HepG2 (cell line): ENCODE data around the gene AGRN. TPM values are rescaled to one million over a fixed set of nuclear protein-coding genes. Genes with fewer than 3 reads are reported as not detected.

Experiments
- ATAC-seq: fragments of 200-7000 bp; cut with Tn5 transposase; 3 replicates; pipeline ENCODE4 v1.9.1; 2020; ENCODE audit warnings: mild to moderate bottlenecking, moderate library complexity
- BruUV-seq: library from RNA; stranded (reverse); fragments of 400-500 nt; replicated peaks from 2 replicates; lab custom pipeline; 2021; lab: Mats Ljungman, UMichigan
- CTCF ChIA-PET: fragments of 300-600 bp; formaldehyde crosslinking; extraction: SDS; loops from one replicate; lab custom pipeline; 2021; ENCODE audit warnings: low total read pairs, inconsistent platforms, low intra/inter-chr PET ratio; lab: Yijun Ruan, JAX
- POLR2A ChIA-PET: fragments of 350-600 bp; sonication (Branson Sonifier 250); formaldehyde crosslinking; loops from one replicate; lab custom pipeline; 2020; ENCODE audit warnings: antibody characterized with exemption, inconsistent platforms; lab: Yijun Ruan, JAX
- DNase-seq: peaks from one replicate; pipeline ENCODE4 v3.0.0-alpha.2; 2015; ENCODE audit warnings: low spot score
- FAIRE-seq: peaks from 3 replicates; lab custom pipeline; 2011; peaks lifted over from hg19 to GRCh38; lab: Jason Lieb, UNC
- H2AFZ ChIP-seq: one replicate; pipeline ENCODE4 v1.6.1; 2011; ENCODE audit warnings: low read length, inconsistent platforms
- H3K27ac ChIP-seq: fragments of 300-600 bp; 3 replicates; pipeline ENCODE4 v1.8.0; 2011; ENCODE audit warnings: mixed run types, mild to moderate bottlenecking, mixed read lengths, low read length, inconsistent platforms; ENCODE audit not compliant: insufficient read depth; ENCODE audit errors: extremely low read length
- H3K27me3 ChIP-seq, 2 experiments: fragments of 200-600 bp in 1 of 2; 2 replicates in 1 of 2; 3 replicates in 1 of 2; pipeline versions ENCODE4 v1.6.0 to v1.8.0; 2011; ENCODE audit warnings: low read length in 2 of 2, mild to moderate bottlenecking in 2 of 2, moderate library complexity in 2 of 2, inconsistent platforms in 1 of 2; ENCODE audit not compliant: insufficient read depth in 2 of 2, control insufficient read depth in 1 of 2
- H3K36me3 ChIP-seq, 2 experiments: fragments of 200-600 bp in 1 of 2; replicated peaks in 1 of 2; 2 replicates in 1 of 2; 3 replicates in 1 of 2; pipeline versions ENCODE4 v1.5.1 to v1.8.0; 2011; ENCODE audit warnings: low read length in 2 of 2, inconsistent platforms in 1 of 2; ENCODE audit not compliant: insufficient read depth in 2 of 2, control insufficient read depth in 1 of 2
- H3K4me1 ChIP-seq: 2 replicates; pipeline ENCODE4 v1.5.1; 2012; ENCODE audit warnings: low read length, inconsistent platforms; ENCODE audit not compliant: insufficient read depth
- H3K4me2 ChIP-seq: 2 replicates; pipeline ENCODE4 v1.6.0; 2011; ENCODE audit warnings: low read depth, low read length, inconsistent platforms
- H3K4me3 ChIP-seq, 3 experiments: fragments of 200-600 bp in 1 of 3; sonication (generic), shearing (Covaris generic) in 1 of 3; replicated peaks in 1 of 3; 2 replicates each; pipeline ENCODE4 v1.5.1; 2011 to 2016; ENCODE audit warnings: low read length in 3 of 3, inconsistent platforms in 2 of 3, low read depth in 2 of 3, mild to moderate bottlenecking in 2 of 3, control low read depth in 1 of 3, mixed read lengths in 1 of 3; ENCODE audit not compliant: insufficient read depth in 1 of 3
- H3K79me2 ChIP-seq: one replicate; pipeline ENCODE4 v1.6.1; 2011; ENCODE audit warnings: low read length, inconsistent platforms; ENCODE audit not compliant: insufficient read depth
- H3K9ac ChIP-seq: 2 replicates; pipeline ENCODE4 v1.6.0; 2011; ENCODE audit warnings: mild to moderate bottlenecking, low read depth, low read length, inconsistent platforms; ENCODE audit not compliant: insufficient read depth
- H3K9me3 ChIP-seq: 2 replicates; pipeline ENCODE4 v1.5.1; 2012; ENCODE audit warnings: mild to moderate bottlenecking, low read length
- H4K20me1 ChIP-seq: 2 replicates; pipeline ENCODE4 v1.6.0; 2011; ENCODE audit warnings: inconsistent platforms, mild to moderate bottlenecking, low read length, moderate library complexity; ENCODE audit not compliant: insufficient read depth
- ATF5 ChIP-seq: sonication (generic); formaldehyde crosslinking; IDR thresholded peaks from 2 replicates; pipeline ENCODE4 v1.4.0; 2020; ENCODE audit warnings: mild to moderate bottlenecking, low read depth, missing genetic modification reagents
- MLX ChIP-seq: IDR thresholded peaks from 2 replicates; pipeline ENCODE4 v1.6.1; 2016
- NR2C2 ChIP-seq: sonication (generic); formaldehyde crosslinking; IDR thresholded peaks from 2 replicates; pipeline ENCODE4 v1.4.0; 2020; ENCODE audit warnings: missing genetic modification reagents, mild to moderate bottlenecking, moderate library complexity, borderline replicate concordance
- TOE1 ChIP-seq: sonication (generic); formaldehyde crosslinking; IDR thresholded peaks from 2 replicates; pipeline ENCODE4 v1.4.0; 2020; ENCODE audit warnings: mild to moderate bottlenecking, missing genetic modification reagents
- ZBTB49 ChIP-seq: sonication (generic); formaldehyde crosslinking; IDR thresholded peaks from 2 replicates; pipeline ENCODE4 v1.4.0; 2020; ENCODE audit warnings: missing genetic modification reagents, borderline replicate concordance
- ZNF800 ChIP-seq: sonication (generic); formaldehyde crosslinking; IDR thresholded peaks from 2 replicates; pipeline ENCODE4 v1.4.0; 2020; ENCODE audit warnings: missing genetic modification reagents
- WGBS: methylation state at CpG from one replicate; pipeline ENCODE4 v1.1.6; 2017; ENCODE audit warnings: low lambda C conversion rate; 5-methylcytosine and 5-hydroxymethylcytosine counted together
- in situ Hi-C: cut with HindIII; loops from 2 replicates; pipeline ENCODE4 v1.10.0; 2017; ENCODE audit warnings: low pct_unique_long_range_greater_than_20kb; ENCODE audit not compliant: extremely low pct_ligation_motif_present
- intact Hi-C: fragments of 100-400 bp; cut with micrococcal nuclease; formaldehyde crosslinking; loops from one replicate; pipeline ENCODE4 v1.10.0; 2022; ENCODE audit not compliant: unreplicated experiment
- polyA plus RNA-seq, 8 experiments: library from polyadenylated mRNA; depleted of rRNA in 3 of 8; stranded (reverse) in 7 of 8; unstranded in 1 of 8; fragments of >200 nt; fragmentation: Illumina TruSeq in 4 of 8; extraction: Trizol in 4 of 8; gene quantifications; 2 replicates each; pipeline versions ENCODE4 v1.2.1 to v1.2.3, GENCODE V29; 2011 to 2016; ENCODE audit warnings: low read depth in 4 of 8, missing spikeins in 1 of 8, mixed read lengths in 1 of 8; ENCODE audit not compliant: insufficient read depth in 1 of 8
- total RNA-seq, 5 experiments: library from RNA; depleted of rRNA; stranded (reverse); fragments of >200 nt; fragmentation: Illumina TruSeq; extraction: Trizol; gene quantifications; 2 replicates each; pipeline ENCODE4 v1.2.3, GENCODE V29; 2016; ENCODE audit warnings: low read depth in 1 of 5

The AGRN gene
- total and polyA plus RNA-seq, 2 of the 13 experiments (the other 11 are each of a cell fraction or from before 2014, with no cell fraction given): 29.8 to 65.2 TPM

GRCh38 chr1:974293-974640 is 45.7 kb upstream of the AGRN start (continued):
- no peak for TF ChIP-seq ZBTB49 (CRISPR knock-in tag)
- TF ChIP-seq MLX (CRISPR knock-in tag): no peak
- TF ChIP-seq ZNF800: no peak
- no peak for TF ChIP-seq ATF5

- ATAC-seq: no peak
- no peaks in the 10 kb centered on the region for H3K36me3 ChIP-seq
- in situ Hi-C loops: no loop called here
- CTCF ChIA-PET: no interaction called here
- no peak overlapping the region for H2AFZ ChIP-seq
- no peak for FAIRE-seq
- H3K9ac ChIP-seq: no peak overlapping the region
- no peak overlapping the region for H3K27ac ChIP-seq
- no peaks in the 10 kb centered on the region for H4K20me1 ChIP-seq
- H3K9me3 ChIP-seq: no peaks in the 10 kb centered on the region
- H3K4me2 ChIP-seq: no peak overlapping the region
- H3K79me2 ChIP-seq: no peaks in the 10 kb centered on the region
- 67% methylated on average over 16 of the region's 17 CpGs for WGBS
- H3K4me3 ChIP-seq: no peak overlapping the region
- TF ChIP-seq NR2C2 (peak; percentile 45), TOE1 (CRISPR knock-in tag) (no peak)
- H3K27me3 ChIP-seq: peaks cover 0 to 11% of the 10 kb centered on the region in 2 experiments; a peak in 4 of 5 replicates
- BruUV-seq: no TSS peak
- H3K4me1 ChIP-seq: peaks cover 13% of the 10 kb centered on the region
- no peak for DNase-seq
- POLR2A ChIA-PET: no interaction called here
- intact Hi-C loops: no loop called here
These were observed 45.1 kb upstream of the AGRN start for GRCh38 chr1:974687-975328.
